ENCODE data around the gene RNF14. TPM values are rescaled to one million over a fixed set of nuclear protein-coding genes. Genes with fewer than 3 reads are reported as not detected.

Gene RNF14
- total RNA-seq, 4 donors from 2014 or later: 72.6 to 115 (median 96.9) TPM

- peaks cover 0 to 4% of the 10 kb centered on the region in 2 donors for H3K36me3 ChIP-seq
- no peak for TF ChIP-seq EP300 (IDR thresholded peaks at IDR 0.05)
- TF ChIP-seq CTCF (IDR thresholded peaks at IDR 0.05): no peak
- TF ChIP-seq POLR2AphosphoS5 (IDR thresholded peaks at IDR 0.05): no peak
- no peak for TF ChIP-seq POLR2A (IDR thresholded peaks at IDR 0.05)
- no peak overlapping the region for H3K27ac ChIP-seq
- H3K27me3 ChIP-seq: no peaks in the 10 kb centered on the region
- H3K4me3 ChIP-seq: no peak overlapping the region
- H3K9me3 ChIP-seq: no peaks in the 10 kb centered on the region
- peaks cover 9 to 27% (median 10%) of the 10 kb centered on the region in 3 donors for H3K4me1 ChIP-seq
- WGBS, 2 donors (ENCODE audit: low coverage in 1 of 2): 68 to 77% methylated on average over 2 to 4 of the region's 4 CpGs
- ATAC-seq: no peak
Measured at GRCh38 chr5:141966275-141966962, 2.5 kb upstream of the RNF14 start.

DNA sequence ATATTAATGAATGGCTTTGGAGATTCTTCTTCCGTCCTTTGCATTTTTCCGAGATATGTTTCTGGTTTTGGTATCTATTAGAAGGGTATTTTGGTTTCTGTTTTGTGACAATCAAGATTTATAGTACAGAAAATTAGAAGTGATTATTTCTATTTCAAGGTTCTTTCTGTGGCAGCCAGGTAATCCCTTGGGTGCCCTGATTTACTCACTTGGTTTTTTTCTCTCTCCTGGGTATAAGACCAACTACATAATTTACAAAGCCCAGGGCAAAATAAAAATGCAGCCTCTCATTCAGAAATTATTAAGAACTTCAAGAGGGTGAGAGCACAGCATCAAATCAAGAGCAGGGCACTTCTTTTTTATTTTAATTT lies 2.0 kb upstream of the RNF14 start:
- no peaks in the 10 kb centered on the region for H3K9me3 ChIP-seq
- no peaks in the 10 kb centered on the region for H3K27me3 ChIP-seq
- WGBS, 2 donors (ENCODE audit: low coverage in 1 of 2): 93 to 100% methylated on average over 2 of the region's 2 CpGs
- no peak for TF ChIP-seq POLR2A (IDR thresholded peaks at IDR 0.05)
- no peak for TF ChIP-seq CTCF (IDR thresholded peaks at IDR 0.05)
- TF ChIP-seq POLR2AphosphoS5 (IDR thresholded peaks at IDR 0.05): no peak
- H3K36me3 ChIP-seq: peaks cover 0 to 8% of the 10 kb centered on the region in 2 donors
- H3K4me1 ChIP-seq: peaks cover 9 to 31% (median 10%) of the 10 kb centered on the region in 3 donors
- no peak overlapping the region for H3K27ac ChIP-seq
- no peak overlapping the region for H3K4me3 ChIP-seq
- ATAC-seq: no peak

DNA sequence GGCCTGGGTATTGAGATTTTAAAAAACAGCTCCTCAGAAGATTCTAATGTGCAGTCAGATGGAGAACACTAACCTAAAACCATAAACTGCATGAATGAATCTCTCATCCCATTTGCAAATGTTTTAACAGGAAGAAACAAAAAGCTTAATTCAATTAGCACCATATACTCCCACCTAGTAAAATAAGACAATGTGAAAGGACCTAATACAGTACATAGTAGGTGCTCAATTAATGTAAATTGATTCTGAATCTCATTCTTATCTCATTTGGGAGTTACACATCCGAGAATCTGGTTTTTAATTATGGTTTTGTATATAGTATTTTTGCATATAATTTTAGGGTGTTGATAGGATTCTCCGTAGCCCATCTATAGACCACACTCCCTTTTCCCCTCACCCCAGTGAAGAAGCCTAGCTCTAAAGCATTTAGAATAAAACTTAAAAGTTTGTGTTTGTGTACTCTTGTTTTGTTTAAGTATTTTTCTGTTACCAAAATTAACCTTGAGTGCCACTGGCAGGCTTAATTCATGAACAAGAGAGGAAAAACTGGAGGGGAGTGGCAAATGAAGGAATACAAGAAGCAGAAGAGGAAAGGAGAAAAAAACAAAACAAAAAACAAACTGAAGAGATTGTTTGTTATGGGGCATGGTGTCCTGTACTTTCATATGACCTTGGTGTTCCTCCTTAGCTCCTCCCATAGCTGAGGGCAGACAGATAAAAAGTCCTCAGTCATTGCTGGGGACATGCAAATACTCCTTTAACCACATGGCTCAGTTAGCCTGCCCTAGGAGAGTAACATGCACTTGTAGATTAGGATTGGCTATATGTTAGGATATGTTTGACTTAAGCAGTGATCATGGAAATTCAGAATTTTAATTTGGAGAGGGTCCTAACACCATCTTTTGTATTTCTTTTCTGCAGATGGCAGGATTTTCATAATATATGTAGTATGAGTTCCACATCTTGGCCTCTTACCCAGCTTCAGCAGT lies 1.2 kb downstream of the RNF14 start:
- H3K9me3 ChIP-seq: no peaks in the 10 kb centered on the region
- peaks cover 9 to 62% (median 14%) of the 10 kb centered on the region in 3 donors for H3K4me1 ChIP-seq
- peak overlapping the region; percentile 86 to 97 (median 96) for H3K27ac ChIP-seq
- no peaks in the 10 kb centered on the region for H3K27me3 ChIP-seq
- TF ChIP-seq POLR2A (IDR thresholded peaks at IDR 0.05) (no peak), EP300 (IDR thresholded peaks at IDR 0.05) (no peak), POLR2AphosphoS5 (IDR thresholded peaks at IDR 0.05) (no peak), CTCF (IDR thresholded peaks at IDR 0.05) (no peak)
- peaks cover 5 to 38% of the 10 kb centered on the region in 2 donors for H3K36me3 ChIP-seq
- no peak for ATAC-seq
- H3K4me3 ChIP-seq: peak overlapping the region; percentile 78 to 85
- WGBS, 2 donors (ENCODE audit: low coverage in 1 of 2): 72 to 80% methylated on average over 2 of the region's 2 CpGs

DNA sequence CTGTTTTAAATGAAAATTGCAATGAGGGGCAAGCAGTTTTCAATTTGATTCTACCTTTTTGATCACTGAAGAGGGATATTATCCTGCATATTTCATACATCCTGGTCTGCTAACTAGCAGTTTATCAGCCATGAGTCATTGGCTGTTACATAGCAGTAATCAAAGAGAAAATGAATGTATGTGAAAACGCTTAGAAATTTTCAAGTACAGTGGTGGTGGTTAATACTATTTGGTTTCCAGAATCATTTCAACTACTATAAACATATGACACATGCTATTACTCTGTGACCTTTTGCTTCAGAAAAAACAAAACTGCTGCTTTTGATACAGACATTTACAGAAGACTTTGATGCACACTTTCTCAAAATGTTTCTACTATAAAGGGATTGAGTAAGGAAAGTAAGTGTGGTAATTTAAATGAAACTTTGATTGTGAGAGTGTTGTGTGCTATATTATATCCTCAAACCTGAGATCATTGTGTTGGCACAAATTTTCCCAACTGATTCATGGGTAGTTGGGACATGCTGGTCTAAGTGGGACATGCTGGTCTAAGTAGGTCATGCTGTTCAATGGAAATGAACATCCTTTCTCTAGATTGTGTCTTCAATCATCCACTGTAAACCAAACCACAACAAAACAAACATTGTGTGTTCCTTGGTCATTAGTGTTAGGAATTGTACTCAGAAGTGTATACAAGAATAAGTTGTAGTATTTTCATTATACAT lies 5.1 kb downstream of the RNF14 start:
- WGBS, 2 donors (ENCODE audit: low coverage in 1 of 2): 38 to 41% methylated on average over 1 of the region's 1 CpG
- no peak for ATAC-seq
- peaks cover 9 to 82% (median 14%) of the 10 kb centered on the region in 3 donors for H3K4me1 ChIP-seq
- H3K27ac ChIP-seq: no peak overlapping the region
- H3K4me3 ChIP-seq: no peak overlapping the region
- H3K27me3 ChIP-seq: no peaks in the 10 kb centered on the region
- H3K9me3 ChIP-seq: no peaks in the 10 kb centered on the region
- TF ChIP-seq CTCF (IDR thresholded peaks at IDR 0.05): no peak
- no peak for TF ChIP-seq POLR2AphosphoS5 (IDR thresholded peaks at IDR 0.05)
- TF ChIP-seq EP300 (IDR thresholded peaks at IDR 0.05): no peak
- TF ChIP-seq POLR2A (IDR thresholded peaks at IDR 0.05): no peak
- peaks cover 5 to 72% of the 10 kb centered on the region in 2 donors for H3K36me3 ChIP-seq

Measured in gastroesophageal sphincter (tissue), 4 donors.